ENCODE measurements around the gene HLTF. TPM values are rescaled to one million over a fixed set of nuclear protein-coding genes. Genes with fewer than 3 reads are reported as not detected.

The HLTF gene
- polyA plus RNA-seq, 3 donors = 35.8 to 50.4 (median 42.8) TPM

DNA sequence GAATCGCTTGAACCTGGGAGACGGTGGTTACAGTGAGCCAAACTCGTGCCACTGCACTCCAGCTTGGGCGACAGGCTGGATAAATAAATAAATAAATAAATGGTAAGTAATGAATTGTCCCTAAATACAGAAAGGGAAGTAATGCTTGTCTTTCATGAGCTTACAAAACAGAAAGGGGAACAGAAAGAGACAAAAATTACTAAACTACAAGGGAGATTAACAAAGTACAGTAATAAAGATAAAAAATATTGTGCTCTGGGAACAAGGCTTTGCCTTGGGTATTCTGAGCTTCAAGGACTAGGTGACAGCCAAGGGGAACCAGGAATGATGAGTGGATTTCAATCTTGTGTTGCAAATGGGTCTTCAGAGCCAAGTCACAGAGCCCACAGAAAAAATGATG lies 9.2 kb upstream of the HLTF start:
- DNase-seq = no peak

GRCh38 chr3:149091983-149092382 lies 5.7 kb upstream of the HLTF start:
- DNase-seq = no peak

- no peak for DNase-seq
These were observed 4.6 kb upstream of the HLTF start for GRCh38 chr3:149090907-149091306.

DNA sequence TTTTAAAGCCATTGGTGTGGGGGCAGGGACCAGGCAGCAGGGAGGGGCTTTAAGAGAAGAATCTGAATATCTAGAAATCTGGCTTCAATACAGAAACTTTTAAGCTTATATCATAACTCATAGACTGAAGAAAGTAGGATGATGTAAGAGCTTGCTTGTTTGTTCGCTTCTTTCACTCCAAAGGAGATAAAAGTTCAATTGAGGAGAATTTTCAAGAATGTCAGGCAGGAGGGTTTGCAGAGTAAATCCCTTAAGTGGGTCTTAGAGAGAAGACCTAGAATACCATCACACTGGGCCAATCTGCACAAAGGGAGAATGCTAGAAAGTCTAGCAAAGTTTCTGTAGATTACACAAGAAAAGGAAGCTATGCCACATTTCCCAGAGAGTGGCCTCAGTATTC lies 4.1 kb upstream of the HLTF start:
- no peak for DNase-seq

- DNase-seq = no peak
These were observed 3.1 kb upstream of the HLTF start for GRCh38 chr3:149089395-149089794.

- DNase-seq = no peak
These were observed 875 bp upstream of the HLTF start for GRCh38 chr3:149087208-149087607.

GRCh38 chr3:149085828-149086231 lies 503 bp downstream of the HLTF start:
- DNase-seq = peak; percentile 31

GRCh38 chr3:149081772-149082171 lies 4.6 kb downstream of the HLTF start:
- DNase-seq = no peak

- DNase-seq = no peak
These were observed 5.6 kb downstream of the HLTF start for GRCh38 chr3:149080699-149081091.

GRCh38 chr3:149080011-149080698 lies 6.2 kb downstream of the HLTF start:
- DNase-seq = no peak

DNA sequence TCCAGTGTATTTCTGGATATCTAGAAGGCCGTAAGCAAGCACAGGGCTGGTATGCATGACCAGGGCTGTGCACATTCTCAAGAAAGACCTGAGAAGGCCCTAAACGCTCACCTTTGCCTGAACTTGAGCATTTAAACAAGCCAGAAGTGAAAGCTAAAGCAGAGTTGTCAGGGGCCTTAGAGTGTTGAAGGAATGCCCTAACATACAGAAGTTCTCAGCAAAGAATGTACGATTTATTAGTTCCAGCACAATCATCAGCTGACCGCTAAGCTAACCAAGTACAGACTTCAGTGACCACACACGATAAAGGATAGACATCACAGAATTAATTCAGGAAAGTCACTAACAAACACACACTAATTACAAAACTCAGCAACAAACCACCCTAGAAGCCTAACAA lies 8.7 kb downstream of the HLTF start:
- peak; percentile 63 for DNase-seq

DNA sequence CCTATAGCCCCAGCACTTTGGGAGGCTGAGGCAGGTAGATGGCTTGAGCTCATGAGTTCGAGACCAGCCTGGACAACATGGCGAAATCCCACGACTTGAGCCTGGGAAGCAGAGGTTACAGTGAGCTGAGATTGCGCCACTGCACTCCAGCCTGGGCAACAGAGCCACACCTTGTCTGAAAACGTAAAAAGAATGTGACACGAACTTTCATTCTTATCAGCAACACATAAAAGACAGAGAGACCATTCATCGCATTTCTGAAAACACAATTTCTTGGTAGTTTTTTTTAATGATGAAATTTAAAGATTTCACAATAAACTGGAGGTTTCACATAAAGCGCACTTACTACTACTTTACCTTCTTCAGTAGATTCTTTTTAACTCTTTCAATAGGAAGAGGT lies 18.4 kb downstream of the HLTF start:
- no peak for DNase-seq

DNA sequence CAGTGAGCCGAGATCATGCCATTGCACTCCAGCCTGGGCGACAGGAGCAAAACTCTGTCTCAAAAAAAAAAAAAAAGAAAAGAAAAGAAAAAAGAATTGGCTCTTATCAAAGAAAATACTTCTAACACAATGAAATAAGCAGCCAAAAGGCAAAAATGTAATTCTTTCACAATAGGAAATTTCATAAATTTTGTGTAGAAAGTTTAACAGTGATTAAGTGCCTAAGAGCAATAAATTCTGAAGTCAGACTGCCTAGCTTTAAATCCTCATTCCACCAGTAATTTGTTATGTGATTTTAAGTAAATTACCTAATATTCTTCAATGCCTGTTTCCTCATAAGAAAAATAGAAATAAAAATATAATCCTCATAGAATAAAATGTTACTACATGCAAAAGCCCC lies 24.6 kb downstream of the HLTF start:
- DNase-seq = no peak

DNA sequence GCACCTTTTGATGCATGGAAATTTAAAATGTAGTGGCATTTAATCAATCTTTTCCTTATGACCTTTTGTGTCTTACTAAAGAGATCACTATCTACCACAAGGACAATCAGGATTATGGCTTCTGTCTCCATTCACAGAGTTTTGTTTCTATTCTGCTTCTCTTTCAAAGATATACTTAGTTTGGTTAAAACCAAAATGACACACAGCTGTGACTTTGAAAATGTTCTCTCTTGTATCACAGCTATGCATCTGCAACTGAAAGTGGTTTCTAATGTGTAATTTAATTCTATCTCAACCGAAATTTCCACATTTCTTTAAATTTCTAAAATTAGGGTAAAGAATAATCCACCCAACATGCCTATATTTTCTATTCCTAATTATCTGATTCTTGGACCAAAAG lies 27.7 kb downstream of the HLTF start:
- no peak for DNase-seq

DNA sequence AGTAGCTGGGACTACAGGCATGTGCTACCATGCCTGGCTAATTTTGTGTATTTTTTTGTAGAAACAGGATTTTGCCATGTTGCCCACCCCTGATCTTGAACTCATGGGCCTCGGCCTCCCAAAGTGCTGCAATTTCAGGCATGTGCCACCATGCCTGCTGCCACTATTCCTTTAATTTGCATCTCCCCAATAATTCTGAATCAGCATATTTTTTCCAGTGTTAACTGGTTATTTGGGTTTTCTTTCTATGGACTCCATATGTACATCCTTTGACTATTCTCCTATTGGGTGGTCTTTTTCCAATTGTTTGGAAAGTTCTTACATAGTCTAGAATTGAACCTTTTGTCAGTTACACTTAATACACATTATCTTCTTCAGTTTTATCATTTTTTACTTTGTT lies 28.1 kb downstream of the HLTF start:
- no peak for DNase-seq

DNA sequence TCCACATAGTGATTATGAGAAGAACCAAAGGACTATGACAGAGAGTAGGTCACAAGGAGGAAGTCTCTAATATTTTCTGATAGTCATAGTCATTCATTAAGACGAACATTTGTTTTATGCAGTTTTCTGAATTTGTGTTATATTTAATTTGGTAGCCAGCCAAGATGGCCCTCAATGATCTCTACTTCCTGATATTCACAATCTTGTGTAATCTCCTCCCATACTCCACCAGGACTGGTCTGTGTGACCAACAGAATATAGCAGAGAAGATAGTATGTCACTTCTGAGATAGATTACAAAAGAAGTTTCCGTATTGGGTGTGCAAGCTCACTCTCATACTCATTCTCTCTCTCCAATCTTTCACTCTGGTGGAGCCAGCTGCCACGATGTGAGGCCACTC lies 30.8 kb downstream of the HLTF start:
- DNase-seq = no peak

- no peak for DNase-seq
These were observed 41.8 kb downstream of the HLTF start for GRCh38 chr3:149044339-149045083.

GRCh38 chr3:149042789-149043386 lies 43.4 kb downstream of the HLTF start:
- DNase-seq = no peak

DNA sequence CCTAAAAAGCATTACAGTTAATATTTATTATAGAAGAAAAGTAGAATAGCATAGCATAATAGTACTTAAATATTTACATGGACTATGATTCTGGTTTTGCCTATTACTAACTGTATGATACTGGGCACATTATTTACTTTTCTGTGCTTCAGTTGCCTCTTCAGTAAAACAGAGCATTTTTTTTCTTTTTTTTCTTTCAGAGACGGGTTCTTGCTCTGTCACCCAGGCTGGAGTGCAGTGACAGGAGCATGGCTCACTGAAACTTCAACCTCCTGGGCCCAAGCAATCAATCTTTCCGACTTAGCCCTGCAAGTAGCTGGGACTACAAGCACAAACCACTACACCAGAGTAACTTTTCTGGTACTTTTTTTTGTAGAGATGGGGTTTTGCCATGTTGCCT lies 48.0 kb downstream of the HLTF start:
- no peak for DNase-seq

DNA sequence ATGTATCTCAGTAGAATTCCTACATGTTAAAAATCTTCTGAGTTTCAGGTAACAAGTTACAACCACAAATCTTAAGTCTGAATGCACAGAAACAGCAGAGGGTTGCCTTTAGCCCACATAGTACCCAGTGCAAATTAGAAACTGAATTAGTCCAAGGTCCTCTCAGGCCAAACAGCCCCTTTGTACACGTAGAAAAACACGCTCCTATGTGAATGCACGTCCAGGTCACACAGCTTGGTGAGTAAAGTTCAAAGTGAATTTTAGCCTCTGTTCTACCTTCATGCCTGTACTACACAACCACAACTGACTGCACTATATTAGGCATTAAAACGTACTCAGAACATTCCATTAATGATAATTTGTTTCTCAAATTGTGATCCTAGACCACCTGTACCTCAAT lies 48.6 kb downstream of the HLTF start:
- no peak for DNase-seq

GRCh38 chr3:149031096-149031495 lies 55.2 kb downstream of the HLTF start:
- no peak for DNase-seq

GRCh38 chr3:149026718-149027117 lies 59.6 kb downstream of the HLTF start:
- no peak for DNase-seq

DNA sequence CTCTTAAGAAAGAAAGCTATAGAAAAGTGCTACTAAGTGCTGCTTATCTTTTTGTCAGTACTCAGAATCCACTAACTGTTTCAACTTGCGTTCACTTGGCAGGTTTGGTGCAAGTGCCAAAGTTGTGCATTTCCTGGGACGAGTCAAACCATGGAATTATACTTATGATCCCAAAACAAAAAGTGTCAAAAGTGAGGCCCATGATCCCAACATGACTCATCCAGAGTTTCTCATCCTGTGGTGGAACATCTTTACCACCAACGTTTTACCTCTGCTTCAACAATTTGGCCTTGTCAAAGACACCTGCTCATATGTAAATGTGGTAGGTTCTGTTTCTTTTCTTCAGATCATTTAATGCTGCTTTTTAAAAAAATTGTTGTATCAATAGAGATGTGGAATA lies 62.4 kb downstream of the HLTF start:
- no peak for DNase-seq
